OCI-LY7 (cell line): ENCODE measurements around the gene ADAMTS17.

ENCODE experiments used
- CTCF ChIP-seq: fragments of 200-600 bp; sonication (generic); conservative IDR thresholded peaks from 2 replicates; pipeline ENCODE4 v1.5.1; 2014; ENCODE audit warnings: mild to moderate bottlenecking, antibody characterized with exemption, low read length, moderate library complexity, mixed read lengths
- EZH2phosphoT487 ChIP-seq: fragments of 200-600 bp; sonication (generic); IDR thresholded peaks from 2 replicates; pipeline ENCODE4 v1.6.1; 2018; ENCODE audit warnings: low read depth, borderline replicate concordance, mild to moderate bottlenecking, mixed run types, antibody characterized with exemption, low read length, moderate library complexity, mixed read lengths

- TF ChIP-seq EZH2phosphoT487 (no peak), CTCF (no peak)
These were observed 57.6 kb downstream of the ADAMTS17 start for GRCh38 chr15:100284191-100284590.
